ENCODE data around the gene OAT.

- TF ChIP-seq CTCF (IDR thresholded peaks at IDR 0.05; ENCODE audit: insufficient read depth, low read depth, low read length) (no peak), EZH2 (IDR thresholded peaks at IDR 0.05; ENCODE audit: insufficient read depth, low read length) (no peak)
Measured at GRCh38 chr10:124408357-124408756, 10.4 kb downstream of the OAT start.
